HUDEP-2 (cell line): ENCODE measurements around the gene COBL.
A peak's percentile ranks its signal among the peaks of the same experiment; 100 is the strongest.

Source experiments
- DNase-seq, 76 experiments: peaks; one replicate each; lab custom pipeline; 2025; ENCODE audit not compliant: unreplicated experiment in 76 of 76; lab: John Stamatoyannopoulos, UW

Gene COBL

GRCh38 chr7:51065766-51066165 is 250.8 kb downstream of the COBL start:
- no peak for DNase-seq

- DNase-seq, result no peak
Measured at GRCh38 chr7:51064688-51065087, 251.9 kb downstream of the COBL start.

- DNase-seq, result no peak
Measured at GRCh38 chr7:51062222-51062987, 254.2 kb downstream of the COBL start.

GRCh38 chr7:51060536-51060935 is 256.1 kb downstream of the COBL start:
- DNase-seq, result peak in 8 of 76 experiments; percentile 1 to 16 (median 8)

GRCh38 chr7:51059504-51060142 is 257.0 kb downstream of the COBL start:
- DNase-seq, result no peak

- DNase-seq, result no peak
Measured at GRCh38 chr7:51058764-51059163, 257.8 kb downstream of the COBL start.

- no peak for DNase-seq
Measured at GRCh38 chr7:51055039-51055840, 261.4 kb downstream of the COBL start.

GRCh38 chr7:51054231-51054630 is 262.4 kb downstream of the COBL start:
- no peak for DNase-seq

- no peak for DNase-seq
Measured at GRCh38 chr7:51053160-51053925, 263.3 kb downstream of the COBL start.

GRCh38 chr7:51046482-51046881 is 270.1 kb downstream of the COBL start:
- DNase-seq, result no peak

- DNase-seq, result no peak
Measured at GRCh38 chr7:51046103-51046466, 270.5 kb downstream of the COBL start.

GRCh38 chr7:51045319-51046102 is 271.1 kb downstream of the COBL start:
- no peak for DNase-seq

- DNase-seq, result no peak
Measured at GRCh38 chr7:51043461-51043860, 273.1 kb downstream of the COBL start.

- DNase-seq, result no peak
Measured at GRCh38 chr7:51040787-51041186, 275.8 kb downstream of the COBL start.

- DNase-seq, result no peak
Measured at GRCh38 chr7:51038573-51038972, 278.0 kb downstream of the COBL start.

GRCh38 chr7:51035716-51036115 is 280.9 kb downstream of the COBL start:
- DNase-seq, result no peak

GRCh38 chr7:51034521-51035264 is 281.9 kb downstream of the COBL start:
- DNase-seq, result no peak

- DNase-seq, result no peak
Measured at GRCh38 chr7:51033727-51034520, 282.7 kb downstream of the COBL start.
